Measurements from ENCODE around the gene SLC25A4.

GRCh38 chr4:185104733-185105132 is 38.3 kb upstream of the SLC25A4 start:
- TF ChIP-seq ZBTB33 (CRISPR knock-in tag; IDR thresholded peaks at IDR 0.05): no peak
- no peak for TF ChIP-seq SMARCC2 (IDR thresholded peaks at IDR 0.05)
- TF ChIP-seq ZNF614 (CRISPR knock-in tag; IDR thresholded peaks at IDR 0.05; ENCODE audit: borderline replicate concordance): no peak
- no peak for TF ChIP-seq CAMTA2 (CRISPR knock-in tag; IDR thresholded peaks at IDR 0.05; ENCODE audit: borderline replicate concordance)
- TF ChIP-seq JUND (CRISPR knock-in tag; IDR thresholded peaks at IDR 0.05): no peak
- TF ChIP-seq MAFF (IDR thresholded peaks at IDR 0.05; ENCODE audit: low read depth, low read length): no peak
- TF ChIP-seq SIN3B (IDR thresholded peaks at IDR 0.05; ENCODE audit: low read length): no peak
